Ectodermal cell (in vitro differentiated cells): Measurements from ENCODE around the gene KIFC3.
"Not testable (repeated sequence)": the region's sequence is repeated elsewhere in the genome, so short reads cannot be mapped to it uniquely, and the experiment has no call there.

Experiments
- H3K27ac ChIP-seq: 2 replicates; pipeline ENCODE4 v1.7.0; 2013; ENCODE audit warnings: mild to moderate bottlenecking, low read depth, low read length; ENCODE audit not compliant: insufficient read depth, poor library complexity, severe bottlenecking
- H3K27me3 ChIP-seq: 2 replicates; pipeline ENCODE4 v1.7.0; 2013; ENCODE audit warnings: mild to moderate bottlenecking, low read length; ENCODE audit not compliant: insufficient read depth, control insufficient read depth, poor library complexity, severe bottlenecking
- H3K36me3 ChIP-seq: one replicate; pipeline ENCODE4 v1.7.0; 2013; ENCODE audit warnings: low read length; ENCODE audit not compliant: control insufficient read depth, insufficient read depth
- H3K4me1 ChIP-seq: one replicate; pipeline ENCODE4 v1.7.0; 2013; ENCODE audit warnings: low read length; ENCODE audit not compliant: control insufficient read depth, insufficient read depth
- H3K4me3 ChIP-seq: 2 replicates; pipeline ENCODE4 v1.7.0; 2013; ENCODE audit warnings: low read depth, low read length, control low read depth; ENCODE audit not compliant: insufficient read depth
- H3K9me3 ChIP-seq: 2 replicates; pipeline ENCODE4 v1.7.0; 2013; ENCODE audit warnings: mild to moderate bottlenecking, low read length, moderate library complexity; ENCODE audit not compliant: control insufficient read depth
- WGBS, 2 experiments: methylation state at CpG; one replicate each; pipeline ENCODE4 v1.1.7; 2013; ENCODE audit warnings: missing lambda C conversion rate in 2 of 2; 5-methylcytosine and 5-hydroxymethylcytosine counted together

KIFC3 gene

GRCh38 chr16:57721356-57722209 lies 80.7 kb downstream of the KIFC3 start:
- Histone ChIP-seq H3K27ac (no peak overlapping the region), H3K27me3 (no peaks in the 10 kb centered on the region), H3K9me3 (no peaks in the 10 kb centered on the region), H3K4me1 (no peaks in the 10 kb centered on the region), H3K36me3 (no peaks in the 10 kb centered on the region), H3K4me3 (no peak overlapping the region)
- WGBS, 2 experiments: 86 to 90% methylated on average over 11 to 17 of the region's 17 CpGs

GRCh38 chr16:57720142-57720575 lies 82.1 kb downstream of the KIFC3 start:
- no peaks in the 10 kb centered on the region for H3K27me3 ChIP-seq
- no peaks in the 10 kb centered on the region for H3K9me3 ChIP-seq
- WGBS, 2 experiments: 82 to 83% methylated on average over 3 of the region's 3 CpGs
- H3K27ac ChIP-seq: no peak overlapping the region
- H3K4me3 ChIP-seq: no peak overlapping the region
- no peaks in the 10 kb centered on the region for H3K4me1 ChIP-seq
- no peaks in the 10 kb centered on the region for H3K36me3 ChIP-seq

GRCh38 chr16:57714047-57714446 lies 88.2 kb downstream of the KIFC3 start:
- no peaks in the 10 kb centered on the region for H3K9me3 ChIP-seq
- 90% methylated on average over 6 of the region's 6 CpGs for WGBS, 2 experiments
- no peak overlapping the region for H3K27ac ChIP-seq
- no peaks in the 10 kb centered on the region for H3K36me3 ChIP-seq
- no peaks in the 10 kb centered on the region for H3K4me1 ChIP-seq
- H3K27me3 ChIP-seq: no peaks in the 10 kb centered on the region
- H3K4me3 ChIP-seq: no peak overlapping the region

GRCh38 chr16:57713596-57713995 lies 88.7 kb downstream of the KIFC3 start:
- no peaks in the 10 kb centered on the region for H3K36me3 ChIP-seq
- no peaks in the 10 kb centered on the region for H3K27me3 ChIP-seq
- H3K4me3 ChIP-seq: no peak overlapping the region
- H3K4me1 ChIP-seq: no peaks in the 10 kb centered on the region
- no peak overlapping the region for H3K27ac ChIP-seq
- WGBS, 2 experiments: 91 to 97% methylated on average over 8 of the region's 8 CpGs
- H3K9me3 ChIP-seq: no peaks in the 10 kb centered on the region

GRCh38 chr16:57712569-57712968 lies 89.7 kb downstream of the KIFC3 start:
- not testable (repeated sequence) for H3K9me3 ChIP-seq, H3K27ac ChIP-seq, H3K36me3 ChIP-seq, H3K4me1 ChIP-seq, H3K27me3 ChIP-seq, H3K4me3 ChIP-seq
- 85 to 89% methylated on average over 6 of the region's 6 CpGs for WGBS, 2 experiments

GRCh38 chr16:57711993-57712392 lies 90.3 kb downstream of the KIFC3 start:
- Histone ChIP-seq H3K4me1 (no peaks in the 10 kb centered on the region), H3K27me3 (no peaks in the 10 kb centered on the region)
- 85 to 93% methylated on average over 2 to 3 of the region's 3 CpGs for WGBS, 2 experiments

GRCh38 chr16:57711346-57711745 lies 90.9 kb downstream of the KIFC3 start:
- Histone ChIP-seq H3K4me3 (no peak overlapping the region), H3K9me3 (no peaks in the 10 kb centered on the region), H3K27me3 (no peaks in the 10 kb centered on the region), H3K27ac (no peak overlapping the region), H3K4me1 (no peaks in the 10 kb centered on the region), H3K36me3 (no peaks in the 10 kb centered on the region)
- 93 to 96% methylated on average over 5 of the region's 5 CpGs for WGBS, 2 experiments

More at GRCh38 chr16:57711993-57712392, 90.3 kb downstream of the KIFC3 start:
- Histone ChIP-seq H3K4me3 (no peak overlapping the region), H3K9me3 (no peaks in the 10 kb centered on the region), H3K27ac (no peak overlapping the region), H3K36me3 (no peaks in the 10 kb centered on the region)

- 90 to 94% methylated on average over 3 of the region's 3 CpGs for WGBS, 2 experiments
- no peaks in the 10 kb centered on the region for H3K9me3 ChIP-seq
- no peaks in the 10 kb centered on the region for H3K4me1 ChIP-seq
- H3K36me3 ChIP-seq: no peaks in the 10 kb centered on the region
- H3K27me3 ChIP-seq: no peaks in the 10 kb centered on the region
- no peak overlapping the region for H3K4me3 ChIP-seq
- no peak overlapping the region for H3K27ac ChIP-seq
Observed at GRCh38 chr16:57709663-57710062, 92.6 kb downstream of the KIFC3 start.
